HG03064 (cell line): Measurements from ENCODE around the gene APOL1.
"Not testable (repeated sequence)": the region's sequence is repeated elsewhere in the genome, so short reads cannot be mapped to it uniquely, and the experiment has no call there.

Experiments
- ATAC-seq: cut with Tn5 transposase; IDR thresholded peaks from one replicate; pipeline ENCODE4 v1.9.1; 2021; ENCODE audit warnings: low read depth; ENCODE audit not compliant: unreplicated experiment

The APOL1 gene

GRCh38 chr22:36263886-36264664 is 11.1 kb downstream of the APOL1 start:
- not testable (repeated sequence) for ATAC-seq

GRCh38 chr22:36267058-36267457 is 14.1 kb downstream of the APOL1 start:
- no peak for ATAC-seq

- no peak for ATAC-seq
Measured at GRCh38 chr22:36267896-36268485, 15.1 kb downstream of the APOL1 start.

GRCh38 chr22:36271231-36271630 is 18.3 kb downstream of the APOL1 start:
- ATAC-seq = not testable (repeated sequence)

- ATAC-seq = not testable (repeated sequence)
Measured at GRCh38 chr22:36271951-36272350, 19.0 kb downstream of the APOL1 start.

- no peak for ATAC-seq
Measured at GRCh38 chr22:36274531-36274930, 21.6 kb downstream of the APOL1 start.

- ATAC-seq = no peak
Measured at GRCh38 chr22:36277482-36278291, 24.8 kb downstream of the APOL1 start.

- no peak for ATAC-seq
Measured at GRCh38 chr22:36279219-36279666, 26.3 kb downstream of the APOL1 start.

- no peak for ATAC-seq
Measured at GRCh38 chr22:36280379-36280778, 27.4 kb downstream of the APOL1 start.

- no peak for ATAC-seq
Measured at GRCh38 chr22:36281781-36282327, 28.9 kb downstream of the APOL1 start.

GRCh38 chr22:36282328-36282831 is 29.4 kb downstream of the APOL1 start:
- ATAC-seq = no peak

- ATAC-seq = no peak
Measured at GRCh38 chr22:36284171-36284571, 31.2 kb downstream of the APOL1 start.

GRCh38 chr22:36285017-36285416 is 32.1 kb downstream of the APOL1 start:
- no peak for ATAC-seq

GRCh38 chr22:36285545-36285944 is 32.6 kb downstream of the APOL1 start:
- no peak for ATAC-seq

GRCh38 chr22:36286096-36286957 is 33.4 kb downstream of the APOL1 start:
- ATAC-seq = no peak

- ATAC-seq = no peak
Measured at GRCh38 chr22:36287881-36288515, 35.1 kb downstream of the APOL1 start.

GRCh38 chr22:36288571-36289405 is 35.9 kb downstream of the APOL1 start:
- ATAC-seq = no peak

GRCh38 chr22:36289406-36289870 is 36.5 kb downstream of the APOL1 start:
- no peak for ATAC-seq
